Choroid plexus epithelial cell (primary cell): ENCODE data around the gene TYRO3.

Source experiments
- DNase-seq: peaks from one replicate; pipeline ENCODE4 v3.0.0-alpha.2; 2010; ENCODE audit warnings: low read depth
- H3K4me3 ChIP-seq: 2 replicates; pipeline ENCODE4 v1.5.1; 2011; ENCODE audit warnings: low read depth, mild to moderate bottlenecking, control low read depth, low read length, moderate library complexity
- TF ChIP-seq, protein P1 (sequence below): conservative IDR thresholded peaks from 2 replicates; pipeline ENCODE4 v1.5.1; 2011; ENCODE audit warnings: low read depth, mild to moderate bottlenecking, control low read depth, inconsistent platforms, low read length, moderate library complexity

Gene TYRO3

DNA sequence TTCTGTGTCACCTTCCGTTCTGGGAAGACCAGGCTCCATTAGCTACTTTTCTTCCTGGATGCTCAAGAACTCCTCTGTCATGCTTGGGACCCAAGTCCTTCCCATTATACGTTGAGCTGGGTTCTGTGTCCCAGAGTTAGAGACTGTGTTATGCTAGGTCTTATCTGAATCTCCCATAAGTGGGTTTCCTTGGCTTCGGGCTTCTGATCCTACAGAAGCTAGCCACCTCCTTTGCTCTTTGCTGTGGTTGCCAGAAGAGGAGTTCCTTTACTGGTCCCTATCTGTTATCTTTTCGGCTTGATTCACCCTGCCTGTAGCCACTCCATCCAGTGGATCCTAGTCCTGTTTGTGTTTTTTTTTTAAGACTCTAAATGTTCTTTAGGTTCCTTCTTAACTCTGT, 38.0 kb downstream of the TYRO3 start:
- H3K4me3 ChIP-seq: no peak overlapping the region
- TF ChIP-seq, protein P1, sequence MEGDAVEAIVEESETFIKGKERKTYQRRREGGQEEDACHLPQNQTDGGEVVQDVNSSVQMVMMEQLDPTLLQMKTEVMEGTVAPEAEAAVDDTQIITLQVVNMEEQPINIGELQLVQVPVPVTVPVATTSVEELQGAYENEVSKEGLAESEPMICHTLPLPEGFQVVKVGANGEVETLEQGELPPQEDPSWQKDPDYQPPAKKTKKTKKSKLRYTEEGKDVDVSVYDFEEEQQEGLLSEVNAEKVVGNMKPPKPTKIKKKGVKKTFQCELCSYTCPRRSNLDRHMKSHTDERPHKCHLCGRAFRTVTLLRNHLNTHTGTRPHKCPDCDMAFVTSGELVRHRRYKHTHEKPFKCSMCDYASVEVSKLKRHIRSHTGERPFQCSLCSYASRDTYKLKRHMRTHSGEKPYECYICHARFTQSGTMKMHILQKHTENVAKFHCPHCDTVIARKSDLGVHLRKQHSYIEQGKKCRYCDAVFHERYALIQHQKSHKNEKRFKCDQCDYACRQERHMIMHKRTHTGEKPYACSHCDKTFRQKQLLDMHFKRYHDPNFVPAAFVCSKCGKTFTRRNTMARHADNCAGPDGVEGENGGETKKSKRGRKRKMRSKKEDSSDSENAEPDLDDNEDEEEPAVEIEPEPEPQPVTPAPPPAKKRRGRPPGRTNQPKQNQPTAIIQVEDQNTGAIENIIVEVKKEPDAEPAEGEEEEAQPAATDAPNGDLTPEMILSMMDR: no peak

GRCh38 chr15:41597787-41598186, 38.8 kb downstream of the TYRO3 start:
- DNase-seq: no peak
- TF ChIP-seq, protein P1: no peak
- no peak overlapping the region for H3K4me3 ChIP-seq

More for the DNA sequence above, 38.0 kb downstream of the TYRO3 start:
- no peak for DNase-seq

- DNase-seq: no peak
- TF ChIP-seq, protein P1: no peak
- H3K4me3 ChIP-seq: no peak overlapping the region
Measured at GRCh38 chr15:41599061-41599460, 40.0 kb downstream of the TYRO3 start.

DNA sequence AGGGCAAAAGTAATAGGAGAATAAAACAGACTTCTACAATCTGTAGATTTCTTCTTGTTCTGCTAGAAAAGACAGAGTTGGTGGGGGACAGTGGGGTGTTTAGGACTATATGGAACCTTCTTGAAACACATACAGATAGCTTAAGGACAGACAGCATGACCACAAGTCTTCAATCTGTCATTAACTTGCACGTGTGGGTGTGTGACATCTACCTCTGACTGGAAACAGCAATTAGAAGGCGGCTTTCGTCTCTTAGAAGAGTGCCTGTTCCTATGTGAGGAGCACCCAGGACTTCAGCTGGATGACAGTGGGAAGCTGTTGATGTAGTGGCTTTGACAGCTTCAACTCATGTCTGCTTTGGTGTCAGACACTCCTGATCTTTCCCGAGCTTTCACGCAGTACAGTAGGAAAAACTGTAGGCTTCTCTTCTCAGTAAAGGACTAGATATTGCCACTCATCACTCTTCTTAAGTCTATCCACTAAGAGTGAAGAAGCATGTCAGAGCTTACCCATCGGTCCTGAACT, 44.5 kb downstream of the TYRO3 start:
- no peak overlapping the region for H3K4me3 ChIP-seq
- TF ChIP-seq, protein P1: no peak
- no peak for DNase-seq

DNA sequence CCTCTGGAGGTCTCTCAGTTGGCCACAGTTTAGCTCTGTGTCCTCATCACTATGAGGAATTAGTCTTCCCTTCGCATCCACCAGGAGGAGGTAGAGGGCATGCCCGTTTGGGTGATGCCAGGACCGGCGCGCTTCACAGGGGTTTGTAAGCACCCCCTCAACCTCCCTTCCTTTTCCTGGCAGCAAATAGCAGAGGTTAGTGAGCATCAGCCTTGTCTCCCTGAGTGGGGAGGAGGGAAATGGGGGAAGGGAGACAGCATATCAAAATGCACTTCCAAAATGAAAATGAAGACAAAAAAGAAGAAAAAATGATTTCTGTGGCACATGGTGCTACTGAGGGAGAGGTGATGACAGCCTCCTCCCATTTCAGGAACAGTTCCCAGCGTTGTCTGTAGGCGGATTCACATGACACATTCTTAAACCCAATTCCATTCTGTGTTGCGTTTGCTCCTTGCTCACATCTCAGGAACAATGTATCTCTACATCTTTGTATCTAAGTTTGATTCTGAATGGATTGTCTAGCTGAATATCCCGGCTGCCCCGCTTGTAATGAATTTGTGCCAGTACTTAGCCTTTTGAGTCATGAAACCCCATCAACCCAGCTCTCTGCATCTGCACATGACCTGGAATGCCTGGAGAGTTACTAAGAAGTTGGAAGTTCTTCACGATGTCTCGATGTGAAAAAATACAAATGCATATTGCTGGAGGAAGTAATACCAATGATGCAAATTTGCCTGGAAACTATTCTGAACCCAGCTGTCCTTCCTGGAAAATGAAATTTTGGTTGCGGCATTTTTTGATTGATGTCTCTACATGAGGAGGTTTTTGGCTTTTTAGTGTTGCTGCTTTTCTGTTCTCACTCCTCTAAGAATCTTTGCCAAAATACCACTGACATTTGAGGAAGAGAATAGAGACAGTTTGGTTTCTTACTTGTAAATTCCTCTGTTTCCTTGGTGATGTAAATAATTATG, 45.2 kb downstream of the TYRO3 start:
- peak overlapping the region; percentile 52 for H3K4me3 ChIP-seq
- TF ChIP-seq, protein P1: peak; percentile 93

DNA sequence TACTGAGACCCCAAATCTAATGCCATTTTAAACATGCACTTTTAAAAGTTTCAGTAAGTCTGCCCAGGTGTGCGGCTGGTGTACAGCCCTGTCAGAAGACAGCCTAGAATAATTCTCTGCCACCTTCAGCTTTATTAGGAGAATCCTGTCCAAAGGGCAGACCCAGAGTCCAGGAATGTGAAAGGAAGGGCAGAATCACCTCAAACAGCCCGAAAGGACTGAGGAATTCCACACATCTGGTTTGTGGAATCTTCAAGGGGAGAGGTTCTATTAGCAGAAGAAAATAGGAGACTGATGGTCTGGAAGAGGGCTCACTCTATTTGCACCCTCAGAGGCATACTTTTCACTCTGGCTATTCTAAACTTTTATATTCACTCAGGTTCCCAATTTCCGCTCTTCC, 46.6 kb downstream of the TYRO3 start:
- no peak overlapping the region for H3K4me3 ChIP-seq
- DNase-seq: no peak
- TF ChIP-seq, protein P1: no peak

More for the DNA sequence above, 45.2 kb downstream of the TYRO3 start:
- peak; percentile 91 for DNase-seq
